Endodermal cell (in vitro differentiated cells): Measurements from ENCODE around the gene SCFD2. TPM values are rescaled to one million over a fixed set of nuclear protein-coding genes. Genes with fewer than 3 reads are reported as not detected.

ENCODE experiments used
- DNase-seq: peaks from one replicate; pipeline ENCODE4 v3.0.0-alpha.2; 2017
- H3K27ac ChIP-seq: 2 replicates; pipeline ENCODE4 v1.5.1; 2013; ENCODE audit warnings: mild to moderate bottlenecking, low read depth, low read length, moderate library complexity
- H3K27me3 ChIP-seq: 2 replicates; pipeline ENCODE4 v1.6.1; 2013; ENCODE audit warnings: mild to moderate bottlenecking, low read length, moderate library complexity; ENCODE audit not compliant: insufficient read depth, control insufficient read depth, poor library complexity, severe bottlenecking
- H3K36me3 ChIP-seq: 2 replicates; pipeline ENCODE4 v1.7.0; 2013; ENCODE audit warnings: mild to moderate bottlenecking, low read length, moderate library complexity; ENCODE audit not compliant: control insufficient read depth, insufficient read depth
- H3K4me1 ChIP-seq: one replicate; pipeline ENCODE4 v1.7.0; 2013; ENCODE audit warnings: low read length; ENCODE audit not compliant: control insufficient read depth, insufficient read depth
- H3K4me3 ChIP-seq: 2 replicates; pipeline ENCODE4 v1.5.1; 2013; ENCODE audit warnings: mild to moderate bottlenecking, low read length, moderate library complexity
- H3K9ac ChIP-seq: 2 replicates; pipeline ENCODE4 v1.6.1; 2013; ENCODE audit warnings: mild to moderate bottlenecking, low read length, moderate library complexity; ENCODE audit not compliant: poor library complexity, severe bottlenecking; ENCODE audit errors: extremely low read depth
- H3K9me3 ChIP-seq: 2 replicates; pipeline ENCODE4 v1.6.1; 2013; ENCODE audit warnings: mild to moderate bottlenecking, low read length, moderate library complexity; ENCODE audit not compliant: control insufficient read depth
- H3K27ac Mint-ChIP-seq: 2 replicates; pipeline ENCODE4 v1.8.0; 2020; ENCODE audit warnings: mixed read lengths
- H3K27me3 Mint-ChIP-seq: 2 replicates; pipeline ENCODE4 v1.8.0; 2021; ENCODE audit warnings: mild to moderate bottlenecking, mixed read lengths; ENCODE audit not compliant: insufficient read depth
- H3K36me3 Mint-ChIP-seq: 2 replicates; pipeline ENCODE4 v1.8.0; 2020; ENCODE audit warnings: low read depth, mixed read lengths
- H3K4me1 Mint-ChIP-seq: 2 replicates; pipeline ENCODE4 v1.8.0; 2020; ENCODE audit warnings: mixed read lengths
- H3K4me3 Mint-ChIP-seq: 2 replicates; pipeline ENCODE4 v1.8.0; 2020; ENCODE audit warnings: mild to moderate bottlenecking, moderate library complexity, mixed read lengths
- H3K9me3 Mint-ChIP-seq: 2 replicates; pipeline ENCODE4 v1.8.0; 2020; ENCODE audit warnings: mild to moderate bottlenecking, mixed read lengths
- WGBS, 2 experiments: methylation state at CpG; one replicate each; pipeline versions ENCODE4 v1.1.5 to v1.1.7; 2013; ENCODE audit warnings: missing lambda C conversion rate in 2 of 2, mixed read lengths in 1 of 2; ENCODE audit not compliant: insufficient coverage in 1 of 2, insufficient read length in 1 of 2; 5-methylcytosine and 5-hydroxymethylcytosine counted together
- total RNA-seq, 2 donors: library from RNA; stranded (reverse); fragmentation: NEBNext Ultra II Directional in 1 of 2; extraction: Animal tissue kit (Norgen Biotek cat#: 25700) in 1 of 2; gene quantifications; 2 replicates in 1 of 2; 3 replicates in 1 of 2; pipeline ENCODE4 v1.2.1, GENCODE V29; 2021
- TF ChIP-seq, protein P1 (sequence below): fragments of 200-600 bp; sonication (generic); conservative IDR thresholded peaks from 2 replicates; pipeline ENCODE4 v1.5.0; 2021; ENCODE audit warnings: antibody characterized with exemption, mild to moderate bottlenecking

Gene SCFD2
- total RNA-seq, 2 donors from 2014 or later: 5.7 to 6.5 TPM

DNA sequence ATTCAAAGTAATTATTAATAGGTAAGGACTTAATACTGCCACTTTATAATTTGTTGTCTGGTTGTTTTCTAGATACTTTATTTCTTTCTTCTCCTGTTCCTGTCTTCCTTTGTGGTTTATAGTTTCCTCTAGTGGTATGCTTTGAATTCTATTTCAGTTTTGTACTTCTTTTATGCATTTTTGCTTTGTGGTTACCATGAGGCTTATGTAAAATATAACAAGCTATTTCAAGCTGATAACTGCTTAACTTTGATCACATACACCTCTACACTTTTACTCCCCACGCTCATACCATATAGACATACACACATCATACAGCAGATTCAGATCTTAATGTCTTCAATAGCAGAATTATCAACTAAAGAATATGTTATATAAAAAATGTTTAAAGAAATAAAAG lies 192.3 kb downstream of the SCFD2 start:
- no peak overlapping the region for H3K27ac Mint-ChIP-seq
- Histone ChIP-seq H3K36me3 (no peaks in the 10 kb centered on the region), H3K4me3 (no peak overlapping the region), H3K9ac (no peak overlapping the region), H3K27me3 (no peaks in the 10 kb centered on the region), H3K9me3 (peaks cover 12% of the 10 kb centered on the region), H3K4me1 (no peaks in the 10 kb centered on the region), H3K27ac (no peak overlapping the region)
- 86% methylated on average over 1 of the region's 1 CpG; no CpG with 5 or more reads in 1 of the 2 experiments for WGBS, 2 experiments
- DNase-seq: no peak
- H3K36me3 Mint-ChIP-seq: peaks cover 4% of the 10 kb centered on the region
- TF ChIP-seq, protein P1, sequence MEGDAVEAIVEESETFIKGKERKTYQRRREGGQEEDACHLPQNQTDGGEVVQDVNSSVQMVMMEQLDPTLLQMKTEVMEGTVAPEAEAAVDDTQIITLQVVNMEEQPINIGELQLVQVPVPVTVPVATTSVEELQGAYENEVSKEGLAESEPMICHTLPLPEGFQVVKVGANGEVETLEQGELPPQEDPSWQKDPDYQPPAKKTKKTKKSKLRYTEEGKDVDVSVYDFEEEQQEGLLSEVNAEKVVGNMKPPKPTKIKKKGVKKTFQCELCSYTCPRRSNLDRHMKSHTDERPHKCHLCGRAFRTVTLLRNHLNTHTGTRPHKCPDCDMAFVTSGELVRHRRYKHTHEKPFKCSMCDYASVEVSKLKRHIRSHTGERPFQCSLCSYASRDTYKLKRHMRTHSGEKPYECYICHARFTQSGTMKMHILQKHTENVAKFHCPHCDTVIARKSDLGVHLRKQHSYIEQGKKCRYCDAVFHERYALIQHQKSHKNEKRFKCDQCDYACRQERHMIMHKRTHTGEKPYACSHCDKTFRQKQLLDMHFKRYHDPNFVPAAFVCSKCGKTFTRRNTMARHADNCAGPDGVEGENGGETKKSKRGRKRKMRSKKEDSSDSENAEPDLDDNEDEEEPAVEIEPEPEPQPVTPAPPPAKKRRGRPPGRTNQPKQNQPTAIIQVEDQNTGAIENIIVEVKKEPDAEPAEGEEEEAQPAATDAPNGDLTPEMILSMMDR: no peak
- H3K27me3 Mint-ChIP-seq: no peaks in the 10 kb centered on the region
- no peaks in the 10 kb centered on the region for H3K4me1 Mint-ChIP-seq
- peaks cover 29% of the 10 kb centered on the region for H3K9me3 Mint-ChIP-seq
- H3K4me3 Mint-ChIP-seq: no peak overlapping the region

DNA sequence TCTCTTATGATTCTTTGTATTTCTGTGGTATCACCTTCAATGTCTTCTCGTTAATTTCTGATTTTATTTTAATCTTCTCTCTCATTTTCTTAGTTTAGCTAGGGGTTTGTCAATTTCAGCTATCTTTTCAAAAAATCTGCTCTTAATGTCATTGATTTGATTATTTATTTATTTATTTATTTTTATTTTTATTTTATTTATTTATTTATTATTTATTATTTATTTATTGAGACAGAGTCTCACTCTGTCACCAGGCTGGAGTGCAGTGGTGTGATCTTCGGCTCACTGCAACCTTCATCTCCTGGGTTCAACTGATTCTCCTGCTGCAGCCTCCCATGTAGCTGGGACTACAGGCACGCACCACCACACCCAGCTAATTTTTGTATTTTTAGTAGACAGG lies 194.1 kb downstream of the SCFD2 start:
- Mint-ChIP-seq H3K9me3 (peaks cover 11% of the 10 kb centered on the region), H3K36me3 (no peaks in the 10 kb centered on the region), H3K27ac (no peak overlapping the region), H3K4me1 (no peaks in the 10 kb centered on the region), H3K4me3 (no peak overlapping the region), H3K27me3 (no peaks in the 10 kb centered on the region)
- Histone ChIP-seq H3K27ac (no peak overlapping the region), H3K27me3 (no peaks in the 10 kb centered on the region), H3K9me3 (no peaks in the 10 kb centered on the region), H3K9ac (no peak overlapping the region), H3K36me3 (no peaks in the 10 kb centered on the region), H3K4me3 (no peak overlapping the region), H3K4me1 (no peaks in the 10 kb centered on the region)
- WGBS, 2 experiments: 87 to 98% methylated on average over 2 of the region's 3 CpGs
- no peak for DNase-seq
- TF ChIP-seq, protein P1: no peak

DNA sequence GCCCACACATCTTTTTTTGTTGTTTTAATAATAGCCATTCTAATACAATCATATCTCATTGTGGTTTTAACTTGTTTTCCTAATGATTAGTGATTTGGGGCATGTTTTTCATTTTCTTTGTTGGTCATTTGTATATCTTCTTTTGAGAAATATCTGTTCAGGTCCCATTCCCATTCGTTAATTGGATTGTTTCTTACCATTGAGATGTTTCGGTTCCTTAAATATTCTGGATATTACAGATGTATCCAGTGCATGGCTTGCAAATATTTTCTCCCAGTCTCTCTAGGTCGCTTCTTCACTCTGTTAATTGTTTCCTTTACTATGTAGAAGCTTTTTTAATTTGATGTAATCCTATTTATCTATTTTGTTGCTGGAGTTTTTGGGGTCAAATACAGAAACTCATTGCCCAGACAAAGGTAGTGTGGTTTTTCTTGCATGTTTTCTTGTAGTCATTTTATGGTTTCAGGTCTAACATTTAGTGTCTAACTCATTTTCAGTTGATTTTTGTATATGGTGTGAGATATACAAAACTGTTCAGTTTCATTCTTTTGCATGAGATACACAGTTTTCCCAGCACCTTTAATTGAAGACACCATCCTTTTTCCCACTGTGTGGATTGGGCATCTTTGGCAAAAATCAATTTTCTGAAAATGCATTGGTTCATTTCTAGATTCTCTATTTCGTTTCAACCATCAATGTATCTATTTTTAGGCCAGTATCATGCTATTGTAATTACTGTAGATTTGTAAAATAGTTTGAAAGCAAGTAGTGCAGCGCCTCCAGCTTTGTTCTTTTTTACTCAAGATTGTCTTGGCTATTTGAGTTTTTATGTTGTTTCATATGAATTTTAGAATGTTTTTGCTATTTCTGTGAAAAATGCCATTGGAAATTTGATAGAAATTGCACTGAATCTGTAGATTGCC lies 195.9 kb downstream of the SCFD2 start:
- Histone ChIP-seq H3K36me3 (no peaks in the 10 kb centered on the region), H3K4me3 (no peak overlapping the region), H3K9ac (no peak overlapping the region), H3K27ac (no peak overlapping the region), H3K27me3 (no peaks in the 10 kb centered on the region), H3K9me3 (no peaks in the 10 kb centered on the region), H3K4me1 (no peaks in the 10 kb centered on the region)
- Mint-ChIP-seq H3K4me3 (no peak overlapping the region), H3K27me3 (no peaks in the 10 kb centered on the region), H3K36me3 (no peaks in the 10 kb centered on the region), H3K9me3 (peaks cover 5% of the 10 kb centered on the region), H3K4me1 (no peaks in the 10 kb centered on the region), H3K27ac (no peak overlapping the region)
- TF ChIP-seq, protein P1: no peak
- DNase-seq: no peak
- 70 to 88% methylated on average over 2 to 5 of the region's 5 CpGs for WGBS, 2 experiments
